HG02759 (cell line): ENCODE measurements around the gene FBXL15.

Experiments
- ATAC-seq: cut with Tn5 transposase; IDR thresholded peaks from one replicate; pipeline ENCODE4 v1.9.1; 2021; ENCODE audit warnings: mild to moderate bottlenecking, moderate library complexity; ENCODE audit not compliant: unreplicated experiment

The FBXL15 gene

DNA sequence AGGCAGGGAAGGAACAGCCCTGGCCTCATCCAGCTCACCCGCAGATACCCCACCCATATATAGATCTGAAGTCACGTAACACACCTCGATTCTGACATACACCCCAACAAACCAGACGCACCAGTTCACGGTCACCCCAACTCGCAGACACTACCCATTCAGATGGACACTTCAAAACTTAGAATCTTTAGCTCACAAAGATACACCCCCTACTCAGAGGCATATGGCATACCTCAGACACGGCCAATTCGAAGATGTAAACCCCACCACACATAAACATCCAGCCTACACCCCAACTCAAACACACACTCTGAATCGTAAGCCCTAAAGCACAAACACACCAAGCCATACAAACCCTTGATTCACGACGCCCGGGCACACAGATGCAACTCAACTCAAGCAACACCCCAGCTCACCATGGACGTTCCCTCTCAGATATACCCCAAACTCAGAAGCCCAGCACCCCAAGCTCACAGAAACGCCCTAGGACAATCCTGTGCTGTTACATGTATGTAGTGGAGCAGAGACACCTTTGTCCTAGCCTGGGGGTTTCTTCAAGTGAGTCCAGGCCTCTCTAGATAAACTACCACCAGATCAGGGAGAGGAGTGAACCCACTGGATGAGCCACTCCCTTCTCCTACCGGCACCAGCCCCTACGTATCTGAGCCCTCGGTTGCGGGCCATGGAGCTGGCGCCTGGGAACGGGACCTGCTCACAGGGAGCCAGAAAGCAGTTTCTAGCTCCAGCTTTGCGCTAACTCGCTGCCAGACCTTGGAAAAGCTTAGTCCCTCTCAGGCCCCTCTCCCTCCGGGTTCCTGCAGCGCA, 10.8 kb upstream of the FBXL15 start:
- no peak for ATAC-seq

- no peak for ATAC-seq
Observed at GRCh38 chr10:102410429-102411073, 10.1 kb upstream of the FBXL15 start.

GRCh38 chr10:102411341-102412255, 9.0 kb upstream of the FBXL15 start:
- ATAC-seq, result no peak

DNA sequence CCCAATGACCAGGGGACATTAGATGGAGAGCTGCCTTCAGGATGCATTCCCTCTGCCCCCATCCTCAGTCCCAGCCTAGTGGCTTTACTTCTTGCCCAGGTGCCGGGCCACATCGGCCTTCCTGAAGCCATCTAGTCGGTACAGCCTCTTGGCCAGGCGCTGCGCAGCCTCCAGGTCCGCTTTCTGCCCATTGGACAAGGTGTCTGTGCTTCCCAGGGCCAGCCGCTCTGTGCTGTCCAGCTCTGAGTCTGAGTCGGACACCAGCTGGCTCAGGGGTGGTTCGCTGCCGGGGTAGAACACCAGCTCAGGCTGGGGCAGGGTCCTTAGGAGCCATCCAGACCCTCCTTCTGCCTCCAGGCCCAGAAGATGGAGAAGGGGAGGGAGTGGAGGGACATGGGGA, 8.3 kb upstream of the FBXL15 start:
- no peak for ATAC-seq

DNA sequence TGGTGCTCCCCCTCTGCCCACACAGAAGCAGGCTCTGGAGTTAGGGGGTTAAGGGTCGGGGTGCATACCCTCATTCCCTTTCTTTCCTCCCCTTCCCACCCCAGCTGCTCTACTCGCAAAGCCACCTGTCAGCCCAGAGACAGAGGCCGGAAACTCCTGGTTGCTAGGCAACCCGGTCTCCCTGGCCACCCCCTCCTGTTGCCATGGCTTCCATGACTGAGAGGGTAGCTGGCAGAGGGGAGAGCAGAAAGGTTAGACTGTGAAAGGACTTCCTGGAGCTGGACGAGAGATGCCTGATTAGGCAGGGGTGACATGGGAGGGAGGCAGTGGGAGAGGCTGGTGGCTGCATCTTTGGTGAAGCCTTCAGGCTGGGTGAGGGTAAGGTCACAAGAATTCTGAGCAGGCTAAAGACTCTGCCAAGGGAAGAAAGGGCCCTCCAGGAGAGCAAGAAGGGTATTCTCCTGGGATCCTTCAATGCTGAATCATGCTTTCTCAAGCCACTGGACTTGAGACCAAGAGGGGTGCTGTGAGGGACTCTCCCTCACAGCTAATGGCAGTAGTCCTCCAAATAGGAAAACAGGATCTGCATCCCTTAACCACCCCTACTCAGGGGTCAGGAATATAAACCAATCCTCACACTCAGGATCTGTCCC, 7.5 kb upstream of the FBXL15 start:
- ATAC-seq, result no peak

DNA sequence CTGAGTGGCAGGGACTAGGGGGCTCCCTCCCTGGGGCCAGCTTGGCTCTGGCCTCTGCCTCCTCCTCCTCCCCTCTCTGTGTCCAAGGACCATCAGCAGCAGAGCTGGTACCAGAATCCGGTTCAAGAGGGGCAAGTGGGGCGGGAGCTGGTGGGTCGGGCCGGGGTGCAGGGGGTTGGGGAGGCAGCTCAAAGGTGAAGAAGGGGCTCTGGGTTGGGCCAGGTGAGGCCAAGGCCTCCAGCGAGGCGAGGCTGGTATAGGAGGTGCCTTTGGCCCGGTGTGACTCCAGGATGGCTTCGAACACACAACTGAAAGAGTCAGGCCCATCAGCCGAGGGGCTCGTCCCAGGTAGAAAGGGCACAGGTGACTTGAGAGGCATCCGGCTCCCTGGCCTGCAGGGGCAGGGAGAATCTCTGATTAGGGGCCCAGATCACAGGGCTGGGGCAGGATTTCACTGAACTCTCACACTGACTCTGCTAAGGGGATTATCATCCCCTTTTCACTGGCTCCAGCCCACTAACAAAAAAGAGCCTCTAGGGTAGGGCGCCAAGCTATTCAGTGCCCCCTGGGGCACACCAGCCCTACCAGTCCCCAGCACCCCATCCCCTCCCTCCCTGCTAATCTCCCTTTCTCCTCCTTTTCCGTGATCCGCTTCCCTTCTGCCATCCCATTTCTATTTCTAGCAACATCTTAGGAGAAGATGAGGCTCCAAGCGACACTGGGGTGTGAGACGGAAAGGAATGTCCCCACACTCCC, 6.7 kb upstream of the FBXL15 start:
- ATAC-seq, result no peak

GRCh38 chr10:102414749-102415148, 5.9 kb upstream of the FBXL15 start:
- no peak for ATAC-seq

GRCh38 chr10:102416283-102416682, 4.4 kb upstream of the FBXL15 start:
- ATAC-seq, result no peak

GRCh38 chr10:102416695-102417094, 3.9 kb upstream of the FBXL15 start:
- no peak for ATAC-seq

DNA sequence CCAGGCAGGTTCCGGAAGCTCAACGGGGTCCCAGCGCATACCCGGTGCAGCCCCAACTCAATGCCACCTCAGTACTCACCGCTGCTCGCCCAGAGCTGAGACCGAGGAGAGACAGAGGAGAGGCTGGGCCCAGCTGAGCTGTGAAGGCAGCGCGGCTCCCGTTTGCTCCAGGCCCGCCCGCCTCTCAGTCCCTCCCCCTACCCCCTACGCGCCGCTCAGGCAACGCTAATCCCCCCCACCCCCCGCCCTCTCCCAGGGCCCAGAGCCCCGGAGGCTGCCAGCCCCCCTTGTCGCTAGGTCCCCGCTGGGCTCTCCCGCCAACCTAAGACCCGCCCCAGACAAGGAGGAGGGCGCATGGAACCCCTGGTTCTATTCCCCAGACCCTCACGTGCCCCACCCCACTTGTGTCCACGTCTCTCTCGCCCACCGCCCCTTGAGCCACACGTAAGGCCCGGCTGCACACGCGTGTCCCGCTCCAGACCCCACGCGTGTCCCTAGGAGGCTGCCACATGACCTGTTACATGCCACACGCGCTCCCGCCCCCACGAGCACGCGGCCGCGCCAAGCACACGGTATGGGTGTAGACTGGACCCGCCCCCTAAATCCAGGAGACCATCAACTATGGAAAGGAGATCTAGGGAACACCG, 1.9 kb upstream of the FBXL15 start, which contains the start of gene PSD:
TSS of gene PSD (minus strand) at position 164 of the 647 bp plus-strand sequence. CDS start 1,747 bp downstream, outside the sequence.
- no peak for ATAC-seq

- ATAC-seq, result no peak
Observed at GRCh38 chr10:102419269-102420180, 1.1 kb upstream of the FBXL15 start.

DNA sequence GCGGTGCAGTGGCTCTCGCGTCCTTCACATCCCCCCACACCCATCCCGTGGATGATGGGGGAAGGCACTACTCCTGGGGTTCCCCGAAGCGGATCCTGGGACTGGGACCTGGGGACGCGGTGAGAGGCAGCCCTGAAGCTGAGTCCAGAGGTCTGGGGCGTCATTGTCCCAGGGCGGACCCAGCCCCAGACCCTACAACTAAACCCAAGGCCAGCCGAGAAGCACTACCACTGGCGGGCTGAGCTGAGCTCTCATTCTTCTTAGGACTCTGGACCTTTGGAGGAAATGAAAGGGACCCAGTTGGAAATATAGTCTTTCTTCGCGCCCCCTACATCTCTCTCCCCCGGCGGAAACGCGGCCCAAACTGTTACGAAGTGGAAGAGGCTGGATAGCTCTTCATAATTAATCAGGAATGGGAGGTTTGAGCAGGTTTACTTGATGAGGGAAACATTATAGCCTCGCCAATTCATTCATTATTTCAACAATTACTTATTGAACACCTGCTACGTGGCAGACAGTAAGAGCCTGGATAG, 389 bp upstream of the FBXL15 start:
- no peak for ATAC-seq

DNA sequence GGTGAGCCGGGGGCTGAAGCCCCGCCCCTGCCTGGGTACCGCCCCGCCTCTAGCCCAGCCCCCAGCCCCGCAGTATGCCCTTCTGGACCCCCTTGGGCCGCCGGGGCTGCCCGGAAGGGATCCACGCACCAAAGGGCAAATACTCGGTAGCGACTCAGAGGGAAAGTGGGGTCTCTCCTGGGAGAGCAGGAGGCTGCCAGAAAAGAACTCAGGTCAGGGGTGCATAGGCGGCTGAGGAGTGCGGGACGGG, 796 bp downstream of the FBXL15 start:
- ATAC-seq, result peak; percentile 1

- ATAC-seq, result no peak
Observed at GRCh38 chr10:102421757-102422512, 1.3 kb downstream of the FBXL15 start.

DNA sequence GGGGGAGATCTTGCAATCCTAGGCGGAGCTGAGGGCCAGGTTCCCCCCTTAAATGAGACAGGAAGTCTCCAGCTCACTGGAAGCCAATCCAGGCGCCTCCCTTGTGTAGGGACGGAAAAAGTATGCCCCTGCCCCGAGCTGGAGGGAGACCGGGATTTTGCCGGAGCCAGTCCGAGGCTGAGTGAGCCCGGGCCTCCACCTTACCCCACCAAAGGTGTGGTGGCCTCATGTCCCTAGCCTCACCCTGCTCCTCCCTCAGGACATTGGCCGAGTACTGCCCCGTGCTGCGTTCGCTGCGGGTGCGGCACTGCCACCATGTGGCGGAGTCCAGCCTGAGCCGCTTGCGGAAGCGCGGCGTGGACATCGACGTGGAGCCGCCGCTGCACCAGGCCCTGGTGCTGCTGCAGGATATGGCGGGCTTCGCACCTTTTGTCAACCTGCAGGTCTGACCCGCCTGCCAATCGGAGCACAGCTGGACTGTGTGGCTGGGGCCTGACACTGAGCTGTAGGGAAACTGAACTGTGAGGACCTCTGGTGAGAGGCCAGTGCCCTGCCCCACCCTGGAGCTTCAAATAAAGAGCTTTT, 2.0 kb downstream of the FBXL15 start:
- no peak for ATAC-seq

DNA sequence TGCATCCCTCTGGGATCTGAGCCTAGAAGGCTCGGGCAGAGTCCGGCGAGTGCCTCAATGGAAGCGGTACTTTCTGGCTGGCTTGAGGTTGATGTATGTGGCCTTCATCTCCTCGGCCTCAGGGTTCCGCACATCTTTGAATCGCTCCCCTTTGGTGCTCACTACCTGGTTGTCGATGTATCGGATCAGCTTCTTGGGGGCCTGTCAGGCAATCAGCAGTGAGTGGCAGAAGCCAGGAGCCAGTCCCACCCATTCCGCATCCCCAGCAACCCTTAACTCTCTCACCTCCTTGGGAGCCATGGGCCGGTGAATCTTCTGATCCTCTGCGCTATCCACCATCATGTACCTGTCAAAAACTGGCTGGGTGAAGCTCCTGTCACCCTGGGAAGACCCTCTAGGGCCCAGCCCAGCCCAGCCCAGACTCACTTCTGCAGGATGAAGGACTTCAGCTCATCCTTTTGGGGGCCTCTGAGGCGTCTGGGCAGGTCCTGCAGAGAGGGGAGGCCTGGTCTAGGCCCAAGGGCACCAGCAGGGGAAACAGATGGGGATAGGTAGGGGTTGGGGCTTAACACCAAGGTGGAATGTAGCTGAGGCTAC, 2.8 kb downstream of the FBXL15 start:
- no peak for ATAC-seq

DNA sequence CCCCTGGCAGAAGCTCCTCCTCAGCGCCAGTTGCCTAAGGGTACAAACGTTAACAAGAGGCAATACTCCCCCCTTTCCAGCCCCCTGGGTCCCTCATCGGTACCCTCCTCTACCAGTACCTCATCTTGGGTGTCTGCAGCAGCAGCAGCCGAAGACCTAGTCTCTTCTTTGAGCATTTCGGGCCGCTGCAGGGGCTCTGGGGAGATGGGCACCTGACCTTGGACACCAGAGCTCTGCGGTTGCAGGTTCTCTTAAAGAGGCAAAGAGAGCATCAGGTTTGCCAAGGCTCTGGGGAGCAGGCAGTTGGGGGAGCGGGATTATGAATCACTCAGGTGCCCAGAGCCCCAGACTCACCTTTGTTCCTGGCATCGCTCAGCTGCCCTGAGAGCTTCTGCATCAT, 3.5 kb downstream of the FBXL15 start:
- no peak for ATAC-seq
